Mammary epithelial cell (primary cell): ENCODE data around the gene AP1M1.

ENCODE experiments used
- EZH2 ChIP-seq: IDR thresholded peaks from 2 replicates; pipeline ENCODE4 v1.6.1; 2012; ENCODE audit warnings: low read length, inconsistent platforms, borderline replicate concordance
- TF ChIP-seq, protein P1 (sequence below), 2 donors: IDR thresholded peaks in 1 of 2; conservative IDR thresholded peaks in 1 of 2; 2 replicates each; pipeline ENCODE4 v1.5.1; 2011 to 2012; ENCODE audit warnings: inconsistent platforms in 2 of 2, low read length in 2 of 2, mild to moderate bottlenecking in 2 of 2, control low read depth in 1 of 2, low read depth in 1 of 2; ENCODE audit not compliant: insufficient read depth in 1 of 2; ENCODE audit errors: extremely low read depth in 1 of 2

DNA sequence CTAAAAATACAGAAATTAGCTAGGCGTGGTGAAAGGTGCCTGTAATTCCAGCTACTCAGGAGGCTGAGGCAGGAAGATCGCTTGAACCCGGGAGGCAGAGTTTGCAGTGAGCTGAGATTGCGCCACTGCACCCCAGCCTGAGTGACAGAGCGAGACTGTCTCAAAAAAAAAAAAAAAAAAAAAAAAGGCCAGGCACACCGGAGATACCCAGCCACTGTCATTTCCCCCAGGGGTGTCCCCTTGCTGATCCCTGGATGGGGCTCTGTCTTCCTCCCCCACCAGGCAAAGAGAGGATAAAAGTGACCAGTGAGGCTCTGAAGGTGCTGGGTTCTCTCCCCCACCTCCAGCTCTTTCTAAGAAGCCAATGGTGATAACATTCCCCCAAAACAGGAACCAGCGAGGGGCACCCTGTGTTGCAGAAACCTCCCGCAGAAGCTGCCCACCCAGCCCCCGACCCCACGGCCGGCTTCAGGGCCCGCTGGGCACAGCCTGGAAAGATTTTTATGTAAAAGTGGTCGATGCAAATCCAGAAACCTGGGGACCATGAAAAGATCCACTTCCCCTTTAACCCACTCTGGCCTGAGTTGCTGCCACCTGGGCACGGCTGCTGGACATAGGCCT, 65.5 kb downstream of the AP1M1 start:
- TF ChIP-seq, protein P1, sequence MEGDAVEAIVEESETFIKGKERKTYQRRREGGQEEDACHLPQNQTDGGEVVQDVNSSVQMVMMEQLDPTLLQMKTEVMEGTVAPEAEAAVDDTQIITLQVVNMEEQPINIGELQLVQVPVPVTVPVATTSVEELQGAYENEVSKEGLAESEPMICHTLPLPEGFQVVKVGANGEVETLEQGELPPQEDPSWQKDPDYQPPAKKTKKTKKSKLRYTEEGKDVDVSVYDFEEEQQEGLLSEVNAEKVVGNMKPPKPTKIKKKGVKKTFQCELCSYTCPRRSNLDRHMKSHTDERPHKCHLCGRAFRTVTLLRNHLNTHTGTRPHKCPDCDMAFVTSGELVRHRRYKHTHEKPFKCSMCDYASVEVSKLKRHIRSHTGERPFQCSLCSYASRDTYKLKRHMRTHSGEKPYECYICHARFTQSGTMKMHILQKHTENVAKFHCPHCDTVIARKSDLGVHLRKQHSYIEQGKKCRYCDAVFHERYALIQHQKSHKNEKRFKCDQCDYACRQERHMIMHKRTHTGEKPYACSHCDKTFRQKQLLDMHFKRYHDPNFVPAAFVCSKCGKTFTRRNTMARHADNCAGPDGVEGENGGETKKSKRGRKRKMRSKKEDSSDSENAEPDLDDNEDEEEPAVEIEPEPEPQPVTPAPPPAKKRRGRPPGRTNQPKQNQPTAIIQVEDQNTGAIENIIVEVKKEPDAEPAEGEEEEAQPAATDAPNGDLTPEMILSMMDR (conservative IDR thresholded peaks at IDR 0.05 in 1 of 2, IDR thresholded peaks at IDR 0.05 in 1 of 2; ENCODE audit: extremely low read depth in 1 of 2, insufficient read depth in 1 of 2, low read depth in 1 of 2, low read length in 2 of 2), result no peak
- TF ChIP-seq EZH2, result no peak
